Measurements from ENCODE around the gene FOXA1. TPM values are rescaled to one million over a fixed set of nuclear protein-coding genes. Genes with fewer than 3 reads are reported as not detected.

Gene FOXA1
- total and polyA plus RNA-seq, 9 of the 15 experiments (the other 6 are each of a cell fraction or from before 2014, with no cell fraction given): 0.20 to 3.0 (median 1.3) TPM

DNA sequence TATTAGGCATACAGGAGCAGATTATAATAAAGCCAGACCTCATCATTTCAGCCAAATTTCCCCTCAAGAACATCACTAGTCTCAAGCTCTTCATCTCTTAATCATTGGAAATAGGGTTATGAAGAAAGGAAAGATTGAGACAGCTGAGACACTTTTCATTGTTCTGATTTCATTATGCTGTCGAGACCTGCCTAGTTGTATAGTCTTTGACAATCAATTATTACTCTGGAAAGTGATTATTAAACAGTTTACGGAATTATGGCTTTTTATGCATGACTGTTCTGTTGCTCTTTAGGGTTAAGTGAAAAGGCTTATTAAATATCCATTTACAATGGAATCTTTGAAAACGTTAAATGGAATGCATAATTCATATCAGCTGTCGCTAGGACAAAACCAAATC, 48.7 kb upstream of the FOXA1 start:
- ATAC-seq (no peak), FAIRE-seq (no peak), DNase-seq (ENCODE audit: extremely low read depth in 1 of 4, low spot score in 3 of 4) (no peak)
- H3K9me3 ChIP-seq (replicated peaks; ENCODE audit: control insufficient read depth, insufficient read depth, low read depth, low read length): no peaks in the 10 kb centered on the region
- no peaks in the 10 kb centered on the region for H3K79me2 ChIP-seq (ENCODE audit: control insufficient read depth, insufficient read depth, low read length)
- H3K9ac ChIP-seq (ENCODE audit: insufficient read depth in 1 of 2, low read depth in 2 of 2, low read length in 2 of 2): no peak overlapping the region
- H3K27ac ChIP-seq (ENCODE audit: extremely low read depth, low read depth, low read length): no peak overlapping the region
- H3K36me3 ChIP-seq (ENCODE audit: control insufficient read depth, insufficient read depth, low read length): no peaks in the 10 kb centered on the region
- ChIA-PET POLR2A (no interaction called here), CTCF (ENCODE audit: low intra/inter-chr PET ratio) (no interaction called here)
- TF ChIP-seq ELF1 (tag; IDR thresholded peaks at IDR 0.05) (no peak), NELFE (IDR thresholded peaks at IDR 0.05; ENCODE audit: insufficient read depth, insufficient read length) (no peak)
- in situ Hi-C loops (cut with MboI): no loop called here
- intact Hi-C loops (cut with micrococcal nuclease): no loop called here
- H2AFZ ChIP-seq (ENCODE audit: low read depth, low read length): no peak overlapping the region
- no peaks in the 10 kb centered on the region for H4K20me1 ChIP-seq (replicated peaks; ENCODE audit: control insufficient read depth, insufficient read depth, low read length)
- H3K4me3 ChIP-seq: no peak overlapping the region
- H3K9me1 ChIP-seq (ENCODE audit: control insufficient read depth, insufficient read depth, low read length): no peaks in the 10 kb centered on the region
- H3K27me3 ChIP-seq (ENCODE audit: control insufficient read depth in 2 of 2, insufficient read depth in 2 of 2, low read length in 2 of 2): no peaks in the 10 kb centered on the region
- H3K4me1 ChIP-seq (replicated peaks in 1 of 2; ENCODE audit: control insufficient read depth in 2 of 2, insufficient read depth in 2 of 2, low read length in 2 of 2): no peaks in the 10 kb centered on the region
- H3K4me2 ChIP-seq (ENCODE audit: insufficient read depth, low read length): no peak overlapping the region
- 0% methylated on average over 4 of the region's 4 CpGs for WGBS (ENCODE audit: insufficient coverage, low coverage, missing lambda C conversion rate)
- BruUV-seq (replicated peaks): no TSS peak

- no peaks in the 10 kb centered on the region for H3K27me3 ChIP-seq (ENCODE audit: control insufficient read depth in 2 of 2, insufficient read depth in 2 of 2, low read length in 2 of 2)
- no peaks in the 10 kb centered on the region for H3K36me3 ChIP-seq (ENCODE audit: control insufficient read depth, insufficient read depth, low read length)
- no peaks in the 10 kb centered on the region for H3K9me3 ChIP-seq (replicated peaks; ENCODE audit: control insufficient read depth, insufficient read depth, low read depth, low read length)
- H3K27ac ChIP-seq (ENCODE audit: extremely low read depth, low read depth, low read length): no peak overlapping the region
- no peaks in the 10 kb centered on the region for H4K20me1 ChIP-seq (replicated peaks; ENCODE audit: control insufficient read depth, insufficient read depth, low read length)
- DNase-seq (ENCODE audit: extremely low read depth in 1 of 4, low spot score in 3 of 4) (no peak), FAIRE-seq (no peak), ATAC-seq (no peak)
- intact Hi-C loops (cut with micrococcal nuclease) (no loop called here), in situ Hi-C loops (cut with MboI) (no loop called here)
- ChIA-PET CTCF (ENCODE audit: low intra/inter-chr PET ratio) (no interaction called here), POLR2A (no interaction called here)
- H3K4me3 ChIP-seq: no peak overlapping the region
- no peak overlapping the region for H3K4me2 ChIP-seq (ENCODE audit: insufficient read depth, low read length)
- H3K4me1 ChIP-seq (replicated peaks in 1 of 2; ENCODE audit: control insufficient read depth in 2 of 2, insufficient read depth in 2 of 2, low read length in 2 of 2): no peaks in the 10 kb centered on the region
- H3K9ac ChIP-seq (ENCODE audit: insufficient read depth in 1 of 2, low read depth in 2 of 2, low read length in 2 of 2): no peak overlapping the region
- no peaks in the 10 kb centered on the region for H3K9me1 ChIP-seq (ENCODE audit: control insufficient read depth, insufficient read depth, low read length)
- no TSS peak for BruUV-seq (replicated peaks)
- no peaks in the 10 kb centered on the region for H3K79me2 ChIP-seq (ENCODE audit: control insufficient read depth, insufficient read depth, low read length)
- H2AFZ ChIP-seq (ENCODE audit: low read depth, low read length): no peak overlapping the region
- 6% methylated on average over 3 of the region's 3 CpGs for WGBS (ENCODE audit: insufficient coverage, low coverage, missing lambda C conversion rate)
- TF ChIP-seq SRF (CRISPR knock-in tag; IDR thresholded peaks at IDR 0.05): no peak
- TF ChIP-seq, protein P1, sequence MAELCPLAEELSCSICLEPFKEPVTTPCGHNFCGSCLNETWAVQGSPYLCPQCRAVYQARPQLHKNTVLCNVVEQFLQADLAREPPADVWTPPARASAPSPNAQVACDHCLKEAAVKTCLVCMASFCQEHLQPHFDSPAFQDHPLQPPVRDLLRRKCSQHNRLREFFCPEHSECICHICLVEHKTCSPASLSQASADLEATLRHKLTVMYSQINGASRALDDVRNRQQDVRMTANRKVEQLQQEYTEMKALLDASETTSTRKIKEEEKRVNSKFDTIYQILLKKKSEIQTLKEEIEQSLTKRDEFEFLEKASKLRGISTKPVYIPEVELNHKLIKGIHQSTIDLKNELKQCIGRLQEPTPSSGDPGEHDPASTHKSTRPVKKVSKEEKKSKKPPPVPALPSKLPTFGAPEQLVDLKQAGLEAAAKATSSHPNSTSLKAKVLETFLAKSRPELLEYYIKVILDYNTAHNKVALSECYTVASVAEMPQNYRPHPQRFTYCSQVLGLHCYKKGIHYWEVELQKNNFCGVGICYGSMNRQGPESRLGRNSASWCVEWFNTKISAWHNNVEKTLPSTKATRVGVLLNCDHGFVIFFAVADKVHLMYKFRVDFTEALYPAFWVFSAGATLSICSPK (IDR thresholded peaks at IDR 0.05; ENCODE audit: borderline replicate concordance): no peak
Measured at GRCh38 chr14:37642125-37642524, 47.1 kb upstream of the FOXA1 start.
